ENCODE data around the gene PARD6G. TPM values are rescaled to one million over a fixed set of nuclear protein-coding genes. Genes with fewer than 3 reads are reported as not detected.

The PARD6G gene
- total and polyA plus RNA-seq, 9 of the 15 experiments (the other 6 are each of a cell fraction or from before 2014, with no cell fraction given), result 0.03 to 1.2 (median 0.26) TPM

DNA sequence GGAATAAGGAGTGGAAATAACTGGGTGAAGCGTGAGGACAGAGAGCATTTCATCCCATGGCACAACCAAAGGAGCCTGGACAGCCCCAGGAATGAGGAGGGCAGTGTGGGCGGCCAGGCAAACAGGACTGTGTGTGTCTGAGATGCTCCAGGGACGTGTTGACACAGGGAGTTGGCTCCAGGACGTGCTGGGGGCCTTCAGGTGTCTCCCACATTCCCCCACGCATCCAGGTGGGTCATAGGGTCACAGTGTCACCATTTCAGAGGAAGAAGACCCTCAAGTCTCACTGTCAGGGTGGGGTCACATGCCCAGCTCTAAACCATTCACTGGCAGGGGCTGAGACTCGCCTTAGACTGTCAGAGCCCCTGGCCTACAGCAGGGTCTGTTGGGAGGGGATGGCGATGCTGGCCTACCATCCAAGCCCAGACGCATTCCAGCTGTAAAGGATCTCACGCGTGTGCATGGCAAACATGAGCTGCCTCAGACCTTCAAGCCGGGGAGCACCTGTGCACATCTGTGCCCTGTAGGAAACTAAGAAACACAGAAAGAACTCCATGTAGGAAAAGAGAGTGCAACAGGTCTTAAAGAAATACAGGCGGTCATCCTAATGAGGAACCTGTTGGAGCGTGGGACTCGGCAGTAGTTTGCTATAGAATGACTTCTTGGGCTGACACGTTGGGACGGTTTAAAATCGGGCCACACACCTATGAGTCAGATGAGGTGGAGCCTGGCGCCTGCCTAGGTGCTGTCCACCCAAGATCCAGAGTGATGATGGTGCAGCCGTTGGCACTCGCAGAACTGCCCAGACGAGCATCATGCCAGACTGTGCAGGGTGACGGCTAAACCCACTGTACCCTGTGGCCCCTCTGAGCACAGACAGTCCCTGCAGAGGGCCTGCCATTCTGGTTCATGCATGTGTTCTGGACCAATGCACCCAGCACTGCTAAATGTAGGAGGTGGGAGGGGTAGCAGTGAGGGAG is 17.3 kb downstream of the PARD6G start (continued):
- TF ChIP-seq HNRNPUL1 (IDR thresholded peaks at IDR 0.05; ENCODE audit: low read length) (no peak), SIX5 (IDR thresholded peaks at IDR 0.05; ENCODE audit: borderline replicate concordance in 1 of 2, insufficient read depth in 1 of 2, low read depth in 1 of 2, low read length in 2 of 2) (no peak), SMARCB1 (IDR thresholded peaks at IDR 0.05; ENCODE audit: insufficient read length, low read depth) (no peak)

DNA sequence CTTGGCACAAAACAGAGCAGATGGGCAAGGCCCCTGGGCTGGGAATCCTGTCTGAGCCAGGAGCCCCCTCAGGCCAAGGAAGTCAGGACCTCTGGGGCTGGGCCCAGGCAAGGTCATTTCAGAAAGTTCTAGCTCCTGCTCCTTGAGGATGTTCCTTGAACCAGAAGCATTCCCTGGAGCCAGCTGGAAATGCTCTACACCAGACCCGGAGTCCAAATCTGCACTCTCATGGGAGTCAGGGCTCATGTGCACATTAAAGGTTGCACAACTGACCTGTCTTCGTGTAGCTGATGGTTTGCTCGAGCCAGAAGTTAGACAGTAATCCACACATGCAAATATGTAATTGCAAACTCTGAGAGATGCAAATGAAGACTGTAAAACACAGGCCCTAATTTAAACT is 18.0 kb downstream of the PARD6G start:
- ChIA-PET POLR2A (no interaction called here), CTCF (ENCODE audit: low intra/inter-chr PET ratio) (no interaction called here)
- 2% methylated on average over 3 of the region's 3 CpGs for WGBS (ENCODE audit: insufficient coverage, low coverage, missing lambda C conversion rate)
- Histone ChIP-seq H3K4me3 (no peak overlapping the region), H2AFZ (ENCODE audit: low read depth, low read length) (no peak overlapping the region), H3K4me1 (replicated peaks in 1 of 2; ENCODE audit: control insufficient read depth in 2 of 2, insufficient read depth in 2 of 2, low read length in 2 of 2) (no peaks in the 10 kb centered on the region; a peak in 1 of 5 replicates), H3K36me3 (ENCODE audit: control insufficient read depth, insufficient read depth, low read length) (no peaks in the 10 kb centered on the region), H4K20me1 (replicated peaks; ENCODE audit: control insufficient read depth, insufficient read depth, low read length) (no peaks in the 10 kb centered on the region), H3K27me3 (ENCODE audit: control insufficient read depth in 2 of 2, insufficient read depth in 2 of 2, low read length in 2 of 2) (peaks cover 0 to 21% of the 10 kb centered on the region in 2 experiments; a peak in 3 of 5 replicates), H3K27ac (ENCODE audit: extremely low read depth, low read depth, low read length) (no peak overlapping the region), H3K4me2 (ENCODE audit: insufficient read depth, low read length) (no peak overlapping the region), H3K9me1 (ENCODE audit: control insufficient read depth, insufficient read depth, low read length) (no peaks in the 10 kb centered on the region), H3K9ac (ENCODE audit: insufficient read depth in 1 of 2, low read depth in 2 of 2, low read length in 2 of 2) (no peak overlapping the region), H3K79me2 (ENCODE audit: control insufficient read depth, insufficient read depth, low read length) (no peaks in the 10 kb centered on the region), H3K9me3 (replicated peaks; ENCODE audit: control insufficient read depth, insufficient read depth, low read depth, low read length) (no peaks in the 10 kb centered on the region)
- intact Hi-C loops (cut with micrococcal nuclease), result no loop called here
- BruUV-seq (replicated peaks), result no TSS peak
- ATAC-seq (no peak), FAIRE-seq (no peak), DNase-seq (ENCODE audit: extremely low read depth in 1 of 4, low spot score in 3 of 4) (no peak)
- in situ Hi-C loops (cut with MboI), result no loop called here
- TF ChIP-seq CBX3 (IDR thresholded peaks at IDR 0.05; ENCODE audit: borderline replicate concordance in 1 of 2, low read length in 2 of 2) (no peak), POLR2H (tag; IDR thresholded peaks at IDR 0.05; ENCODE audit: low read depth) (no peak)
